ENCODE data around the gene FAIM2. TPM values are rescaled to one million over a fixed set of nuclear protein-coding genes. Genes with fewer than 3 reads are reported as not detected.

FAIM2 gene
- total and polyA plus RNA-seq, 9 of the 15 experiments (the other 6 are each of a cell fraction or from before 2014, with no cell fraction given): 0.01 to 0.10 TPM; not detected in 7

DNA sequence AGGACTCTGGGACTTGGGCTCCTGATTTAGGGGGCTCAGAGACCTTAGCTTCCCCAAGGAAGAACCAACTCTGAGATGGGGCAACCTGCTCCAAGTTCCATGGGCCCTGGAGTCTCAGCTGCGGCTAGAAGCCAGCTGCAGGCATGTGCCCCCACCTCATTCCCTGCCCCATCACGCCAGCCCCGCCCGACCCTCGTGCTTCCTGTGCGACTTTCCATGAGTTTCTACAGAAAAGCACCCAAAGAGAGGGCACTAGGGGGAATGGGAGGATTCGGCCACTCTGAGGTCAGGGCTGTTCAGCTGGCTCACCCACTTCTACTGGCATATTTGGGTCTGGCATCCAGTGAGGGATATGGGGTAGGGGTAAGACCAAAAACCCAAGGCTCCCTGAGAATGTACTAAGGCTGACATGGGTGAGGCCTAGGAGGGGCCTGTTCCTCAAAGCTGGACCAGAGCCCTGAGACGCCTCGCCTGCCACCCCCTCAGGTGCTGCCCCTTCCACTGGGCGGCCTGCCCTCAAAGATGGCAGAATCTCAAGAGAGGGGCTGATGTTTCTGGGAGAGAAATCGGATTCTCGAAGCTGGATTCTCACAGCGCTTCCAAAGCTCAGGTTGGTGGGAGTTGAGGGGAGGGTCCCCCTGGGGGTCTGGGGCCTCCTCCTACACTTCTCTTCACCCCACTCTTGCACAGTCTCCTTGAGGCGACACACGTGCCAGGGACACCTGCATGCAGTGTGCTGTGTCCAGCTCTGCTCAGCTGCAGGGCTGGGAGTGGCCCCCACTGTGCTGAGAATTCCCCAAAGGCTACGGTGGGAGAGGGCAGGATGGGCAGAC, 22.1 kb downstream of the FAIM2 start:
- Histone ChIP-seq H3K27ac (ENCODE audit: extremely low read depth, low read depth, low read length) (no peak overlapping the region), H3K4me2 (ENCODE audit: insufficient read depth, low read length) (no peak overlapping the region), H3K79me2 (ENCODE audit: control insufficient read depth, insufficient read depth, low read length) (no peaks in the 10 kb centered on the region), H3K9me3 (replicated peaks; ENCODE audit: control insufficient read depth, insufficient read depth, low read depth, low read length) (peaks cover 18% of the 10 kb centered on the region), H3K4me3 (no peak overlapping the region), H2AFZ (ENCODE audit: low read depth, low read length) (no peak overlapping the region), H3K36me3 (ENCODE audit: control insufficient read depth, insufficient read depth, low read length) (no peaks in the 10 kb centered on the region), H3K9ac (ENCODE audit: insufficient read depth in 1 of 2, low read depth in 2 of 2, low read length in 2 of 2) (no peak overlapping the region; a peak in 1 of 4 replicates), H3K27me3 (ENCODE audit: control insufficient read depth in 2 of 2, insufficient read depth in 2 of 2, low read length in 2 of 2) (peaks cover 21 to 44% of the 10 kb centered on the region in 2 experiments), H3K9me1 (ENCODE audit: control insufficient read depth, insufficient read depth, low read length) (no peaks in the 10 kb centered on the region), H3K4me1 (replicated peaks in 1 of 2; ENCODE audit: control insufficient read depth in 2 of 2, insufficient read depth in 2 of 2, low read length in 2 of 2) (peaks cover 0 to 6% of the 10 kb centered on the region in 2 experiments; a peak in 1 of 5 replicates), H4K20me1 (replicated peaks; ENCODE audit: control insufficient read depth, insufficient read depth, low read length) (peaks cover 10% of the 10 kb centered on the region)
- TF ChIP-seq, protein P1, sequence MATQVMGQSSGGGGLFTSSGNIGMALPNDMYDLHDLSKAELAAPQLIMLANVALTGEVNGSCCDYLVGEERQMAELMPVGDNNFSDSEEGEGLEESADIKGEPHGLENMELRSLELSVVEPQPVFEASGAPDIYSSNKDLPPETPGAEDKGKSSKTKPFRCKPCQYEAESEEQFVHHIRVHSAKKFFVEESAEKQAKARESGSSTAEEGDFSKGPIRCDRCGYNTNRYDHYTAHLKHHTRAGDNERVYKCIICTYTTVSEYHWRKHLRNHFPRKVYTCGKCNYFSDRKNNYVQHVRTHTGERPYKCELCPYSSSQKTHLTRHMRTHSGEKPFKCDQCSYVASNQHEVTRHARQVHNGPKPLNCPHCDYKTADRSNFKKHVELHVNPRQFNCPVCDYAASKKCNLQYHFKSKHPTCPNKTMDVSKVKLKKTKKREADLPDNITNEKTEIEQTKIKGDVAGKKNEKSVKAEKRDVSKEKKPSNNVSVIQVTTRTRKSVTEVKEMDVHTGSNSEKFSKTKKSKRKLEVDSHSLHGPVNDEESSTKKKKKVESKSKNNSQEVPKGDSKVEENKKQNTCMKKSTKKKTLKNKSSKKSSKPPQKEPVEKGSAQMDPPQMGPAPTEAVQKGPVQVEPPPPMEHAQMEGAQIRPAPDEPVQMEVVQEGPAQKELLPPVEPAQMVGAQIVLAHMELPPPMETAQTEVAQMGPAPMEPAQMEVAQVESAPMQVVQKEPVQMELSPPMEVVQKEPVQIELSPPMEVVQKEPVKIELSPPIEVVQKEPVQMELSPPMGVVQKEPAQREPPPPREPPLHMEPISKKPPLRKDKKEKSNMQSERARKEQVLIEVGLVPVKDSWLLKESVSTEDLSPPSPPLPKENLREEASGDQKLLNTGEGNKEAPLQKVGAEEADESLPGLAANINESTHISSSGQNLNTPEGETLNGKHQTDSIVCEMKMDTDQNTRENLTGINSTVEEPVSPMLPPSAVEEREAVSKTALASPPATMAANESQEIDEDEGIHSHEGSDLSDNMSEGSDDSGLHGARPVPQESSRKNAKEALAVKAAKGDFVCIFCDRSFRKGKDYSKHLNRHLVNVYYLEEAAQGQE (IDR thresholded peaks at IDR 0.05; ENCODE audit: borderline replicate concordance): no peak
- TF ChIP-seq, protein P1 (CRISPR knock-in tag; IDR thresholded peaks at IDR 0.05; ENCODE audit: low read depth): no peak
- TF ChIP-seq ZNF79 (CRISPR knock-in tag; IDR thresholded peaks at IDR 0.05; ENCODE audit: low read depth) (no peak), ARNT (IDR thresholded peaks at IDR 0.05) (no peak), ILK (tag; IDR thresholded peaks at IDR 0.05; ENCODE audit: borderline replicate concordance, low read depth) (no peak), STAT5B (CRISPR knock-in tag; IDR thresholded peaks at IDR 0.05) (no peak)
- TF ChIP-seq, protein P2, sequence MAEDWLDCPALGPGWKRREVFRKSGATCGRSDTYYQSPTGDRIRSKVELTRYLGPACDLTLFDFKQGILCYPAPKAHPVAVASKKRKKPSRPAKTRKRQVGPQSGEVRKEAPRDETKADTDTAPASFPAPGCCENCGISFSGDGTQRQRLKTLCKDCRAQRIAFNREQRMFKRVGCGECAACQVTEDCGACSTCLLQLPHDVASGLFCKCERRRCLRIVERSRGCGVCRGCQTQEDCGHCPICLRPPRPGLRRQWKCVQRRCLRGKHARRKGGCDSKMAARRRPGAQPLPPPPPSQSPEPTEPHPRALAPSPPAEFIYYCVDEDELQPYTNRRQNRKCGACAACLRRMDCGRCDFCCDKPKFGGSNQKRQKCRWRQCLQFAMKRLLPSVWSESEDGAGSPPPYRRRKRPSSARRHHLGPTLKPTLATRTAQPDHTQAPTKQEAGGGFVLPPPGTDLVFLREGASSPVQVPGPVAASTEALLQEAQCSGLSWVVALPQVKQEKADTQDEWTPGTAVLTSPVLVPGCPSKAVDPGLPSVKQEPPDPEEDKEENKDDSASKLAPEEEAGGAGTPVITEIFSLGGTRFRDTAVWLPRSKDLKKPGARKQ (CRISPR knock-in tag; IDR thresholded peaks at IDR 0.05): no peak
- CTCF ChIA-PET (ENCODE audit: low intra/inter-chr PET ratio): interaction anchor here (0.6 kb wide), 1 partner anchor 80 kb away, joined by 3 read pairs; the partner anchor contains the start of gene AQP5
- POLR2A ChIA-PET: interaction anchor here (1.0 kb wide), 1 partner anchor 11 kb away, joined by 4 read pairs; no protein-coding TSS in a partner anchor
- no peak for FAIRE-seq
- no peak for ATAC-seq
- 22% methylated on average over 15 of the region's 16 CpGs for WGBS (ENCODE audit: insufficient coverage, low coverage, missing lambda C conversion rate)
- in situ Hi-C loops (cut with MboI): no loop called here
- no peak for DNase-seq (ENCODE audit: extremely low read depth in 1 of 4, low spot score in 3 of 4)
- intact Hi-C loops (cut with micrococcal nuclease): no loop called here
- BruUV-seq (replicated peaks): no TSS peak
